Uterus (tissue), 4 donors: Measurements from ENCODE around the gene BLTP1. TPM values are rescaled to one million over a fixed set of nuclear protein-coding genes. Genes with fewer than 3 reads are reported as not detected.

ENCODE experiments used
- DNase-seq, 2 donors: peaks; one replicate each; pipeline ENCODE4 v3.0.0-alpha.2; 2019 to 2020
- H3K27ac ChIP-seq, 2 donors: fragments of 200-600 bp; sonication (generic); 1 replicate in 1 of 2; 2 replicates in 1 of 2; pipeline ENCODE4 v1.5.1; 2016 to 2018
- H3K27me3 ChIP-seq, 2 donors: fragments of 200-600 bp; sonication (generic); one replicate each; pipeline ENCODE4 v1.5.1; 2018 to 2019; ENCODE audit warnings: control low read depth in 1 of 2
- H3K36me3 ChIP-seq, 2 donors: fragments of 200-600 bp; sonication (generic); one replicate each; pipeline ENCODE4 v1.5.1; 2019; ENCODE audit warnings: control low read depth in 1 of 2
- H3K4me1 ChIP-seq, 2 donors: fragments of 200-600 bp; sonication (generic); one replicate each; pipeline ENCODE4 v1.5.1; 2018 to 2019; ENCODE audit warnings: control low read depth in 1 of 2
- H3K4me3 ChIP-seq, 2 donors: fragments of 200-600 bp; sonication (generic); 1 replicate in 1 of 2; 2 replicates in 1 of 2; pipeline ENCODE4 v1.5.1; 2018 to 2019; ENCODE audit warnings: mild to moderate bottlenecking in 1 of 2
- H3K9me3 ChIP-seq, 2 donors: fragments of 200-600 bp; sonication (generic); one replicate each; pipeline ENCODE4 v1.5.1; 2019; ENCODE audit warnings: control low read depth in 1 of 2
- CTCF ChIP-seq, 4 experiments: fragments of 200-600 bp in 2 of 4; fragments of 450-650 bp in 2 of 4; sonication (generic) in 2 of 4; IDR thresholded peaks; one replicate each; pipeline ENCODE4 v1.5.1; 2016 to 2019; ENCODE audit warnings: antibody characterized with exemption in 4 of 4, mild to moderate bottlenecking in 2 of 4, moderate library complexity in 1 of 4
- POLR2A ChIP-seq, 2 donors: fragments of 450-650 bp; IDR thresholded peaks; one replicate each; pipeline ENCODE4 v1.6.1; 2016; ENCODE audit warnings: antibody characterized with exemption in 2 of 2, mild to moderate bottlenecking in 1 of 2, moderate library complexity in 1 of 2
- intact Hi-C: fragments of 100-400 bp; cut with DNase I; formaldehyde crosslinking; loops from one replicate; pipeline ENCODE4 v1.15.1; 2023; ENCODE audit warnings: low total_unique reads
- total RNA-seq, 4 donors: library from RNA; depleted of rRNA in 3 of 4; stranded (reverse); fragments of >200 nt in 3 of 4; gene quantifications; one replicate each; pipeline versions ENCODE4 v1.1.0 to v1.2.4, GENCODE V29; 2014 to 2023
- donor health status: DM: yes; HTN: yes; CAD: no.

BLTP1 gene
- total RNA-seq, 4 donors from 2014 or later = 60.9 to 186 (median 98.6) TPM

DNA sequence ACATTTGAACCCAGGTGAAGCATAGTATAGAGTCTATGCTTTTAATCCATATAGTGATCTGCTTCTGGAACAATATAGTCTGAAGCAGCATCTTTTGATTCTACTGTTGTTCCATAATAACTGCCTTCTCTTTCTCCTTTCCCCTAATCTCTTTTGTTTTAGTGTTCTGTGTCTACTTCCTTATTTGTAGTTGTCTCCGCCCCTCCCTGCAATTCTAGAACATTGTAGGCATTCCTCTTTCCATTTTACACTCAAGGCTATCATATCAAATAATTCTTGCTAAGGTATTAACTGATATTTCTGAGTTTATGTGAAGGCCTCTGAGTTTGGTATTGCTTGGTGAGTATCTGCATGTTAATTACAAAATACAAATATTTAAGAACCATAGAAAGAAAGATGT is 11.6 kb downstream of the BLTP1 start:
- Histone ChIP-seq H3K27ac (no peak overlapping the region), H3K4me3 (no peak overlapping the region), H3K36me3 (no peaks in the 10 kb centered on the region), H3K4me1 (no peaks in the 10 kb centered on the region), H3K9me3 (no peaks in the 10 kb centered on the region), H3K27me3 (no peaks in the 10 kb centered on the region)
- DNase-seq = no peak
- no peak for TF ChIP-seq POLR2A (IDR thresholded peaks at IDR 0.05)
- TF ChIP-seq CTCF (IDR thresholded peaks at IDR 0.05) = no peak
- intact Hi-C loops = no loop called here

DNA sequence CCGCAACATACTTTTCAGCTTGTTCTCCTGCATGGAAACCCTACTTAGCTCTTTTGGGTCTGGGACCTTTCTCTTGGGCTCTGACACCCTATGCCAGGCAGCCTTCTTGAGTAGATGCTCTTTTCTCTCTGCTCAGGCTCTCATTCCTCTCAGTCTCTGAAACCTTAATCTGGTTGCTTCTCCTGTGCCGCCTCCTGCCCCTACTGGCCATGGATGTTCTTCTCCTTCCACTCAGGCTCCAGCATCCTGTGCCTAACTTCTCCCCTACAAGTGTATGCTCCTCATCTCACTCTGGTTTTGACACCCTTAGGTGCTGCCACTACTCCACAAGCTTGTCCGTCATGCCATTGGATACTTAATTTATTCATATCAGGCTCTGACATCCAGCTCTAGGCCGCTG is 15.2 kb downstream of the BLTP1 start:
- intact Hi-C loops = no loop called here
- H3K9me3 ChIP-seq = no peaks in the 10 kb centered on the region
- no peak for DNase-seq
- H3K4me3 ChIP-seq = no peak overlapping the region
- H3K27ac ChIP-seq = no peak overlapping the region
- TF ChIP-seq POLR2A (IDR thresholded peaks at IDR 0.05) (no peak), CTCF (IDR thresholded peaks at IDR 0.05) (no peak)
- no peaks in the 10 kb centered on the region for H3K36me3 ChIP-seq
- no peaks in the 10 kb centered on the region for H3K27me3 ChIP-seq
- H3K4me1 ChIP-seq = no peaks in the 10 kb centered on the region

- intact Hi-C loops = no loop called here
- Histone ChIP-seq H3K4me1 (no peaks in the 10 kb centered on the region), H3K9me3 (no peaks in the 10 kb centered on the region), H3K36me3 (no peaks in the 10 kb centered on the region), H3K4me3 (no peak overlapping the region), H3K27ac (no peak overlapping the region), H3K27me3 (no peaks in the 10 kb centered on the region)
- DNase-seq = no peak
- no peak for TF ChIP-seq POLR2A (IDR thresholded peaks at IDR 0.05)
- no peak for TF ChIP-seq CTCF (IDR thresholded peaks at IDR 0.05)
Measured at GRCh38 chr4:122170775-122171174, 18.6 kb downstream of the BLTP1 start.

GRCh38 chr4:122171323-122171722 is 19.2 kb downstream of the BLTP1 start:
- H3K27me3 ChIP-seq = no peaks in the 10 kb centered on the region

DNA sequence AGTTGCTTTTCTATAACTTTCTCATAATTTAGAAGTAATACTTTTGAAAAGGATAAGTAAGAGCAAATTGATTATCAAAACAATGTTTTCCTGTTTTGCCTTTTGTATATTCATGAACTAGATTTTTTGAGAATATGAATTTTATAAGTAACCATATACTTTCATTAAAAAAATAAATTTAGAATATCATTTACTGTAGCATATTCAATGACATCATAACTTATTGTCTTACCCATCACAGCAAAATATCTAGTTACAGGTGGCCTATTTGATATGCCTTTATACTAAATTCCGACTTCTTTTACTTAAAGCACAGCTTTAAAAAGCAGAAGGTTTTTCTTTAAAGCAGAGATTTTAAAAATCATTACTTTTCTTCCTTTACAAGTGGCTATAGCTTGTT is 20.1 kb downstream of the BLTP1 start:
- no peaks in the 10 kb centered on the region for H3K4me1 ChIP-seq
- no peak for TF ChIP-seq POLR2A (IDR thresholded peaks at IDR 0.05)
- no peak for TF ChIP-seq CTCF (IDR thresholded peaks at IDR 0.05)
- no peaks in the 10 kb centered on the region for H3K9me3 ChIP-seq
- H3K4me3 ChIP-seq = no peak overlapping the region
- H3K27me3 ChIP-seq = no peaks in the 10 kb centered on the region
- H3K27ac ChIP-seq = no peak overlapping the region
- DNase-seq = no peak
- intact Hi-C loops = no loop called here
- no peaks in the 10 kb centered on the region for H3K36me3 ChIP-seq

More at GRCh38 chr4:122171323-122171722, 19.2 kb downstream of the BLTP1 start:
- intact Hi-C loops = no loop called here
- H3K27ac ChIP-seq = no peak overlapping the region
- H3K9me3 ChIP-seq = no peaks in the 10 kb centered on the region
- no peaks in the 10 kb centered on the region for H3K36me3 ChIP-seq
- H3K4me3 ChIP-seq = no peak overlapping the region
- TF ChIP-seq POLR2A (IDR thresholded peaks at IDR 0.05) (no peak), CTCF (IDR thresholded peaks at IDR 0.05) (no peak)
- no peak for DNase-seq
- H3K4me1 ChIP-seq = no peaks in the 10 kb centered on the region
